Testis (tissue), 3 donors: Measurements from ENCODE around the gene RHBDF1. TPM values are rescaled to one million over a fixed set of nuclear protein-coding genes. Genes with fewer than 3 reads are reported as not detected.

Experiments
- DNase-seq: peaks from one replicate; pipeline ENCODE4 v3.0.0-alpha.2; 2019
- H3K27ac ChIP-seq, 2 donors: fragments of 200-600 bp; sonication (generic); one replicate each; pipeline ENCODE4 v1.5.1; 2019
- H3K27me3 ChIP-seq: fragments of 200-600 bp; sonication (generic); one replicate; pipeline ENCODE4 v1.5.1; 2019
- H3K36me3 ChIP-seq: fragments of 200-600 bp; sonication (generic); one replicate; pipeline ENCODE4 v1.5.1; 2017; ENCODE audit warnings: low read depth; ENCODE audit errors: missing control alignments
- H3K4me1 ChIP-seq: fragments of 200-600 bp; sonication (generic); one replicate; pipeline ENCODE4 v1.5.1; 2019
- H3K4me3 ChIP-seq, 2 donors: fragments of 200-600 bp; sonication (generic); one replicate each; pipeline ENCODE4 v1.5.1; 2017 to 2019
- H3K9me3 ChIP-seq: fragments of 200-600 bp; sonication (generic); one replicate; pipeline ENCODE4 v1.5.1; 2017
- POLR2A ChIP-seq: fragments of 450-650 bp; IDR thresholded peaks from one replicate; pipeline ENCODE4 v1.6.1; 2017; ENCODE audit warnings: antibody characterized with exemption, mild to moderate bottlenecking, moderate library complexity
- WGBS, 2 donors: methylation state at CpG; one replicate each; pipeline ENCODE4 v1.1.5; 2018; 5-methylcytosine and 5-hydroxymethylcytosine counted together
- intact Hi-C: fragments of 100-400 bp; cut with DNase I; formaldehyde crosslinking; loops from one replicate; pipeline ENCODE4 v1.15.1; 2023; ENCODE audit warnings: low total_unique reads
- polyA plus RNA-seq: library from polyadenylated mRNA; stranded (reverse); fragments of 350-450 nt; fragmentation: Illumina TruSeq; extraction: RNeasy Lipid Tissue Mini Kit (QIAGEN cat#74804); gene quantifications from one replicate; pipeline ENCODE4 v1.2.3, GENCODE V29; 2014; ENCODE audit warnings: low read depth, low replicate concordance; ENCODE audit not compliant: insufficient read depth
- total RNA-seq, 2 donors: library from RNA; depleted of rRNA; stranded (reverse); fragments of >200 nt; gene quantifications; one replicate each; pipeline ENCODE4 v1.2.3, GENCODE V29; 2016
- TF ChIP-seq, protein P1 (sequence below), 3 experiments: fragments of 450-650 bp in 2 of 3; fragments of 200-600 bp in 1 of 3; sonication (generic) in 1 of 3; IDR thresholded peaks; one replicate each; pipeline ENCODE4 v1.5.1; 2016 to 2019; ENCODE audit warnings: antibody characterized with exemption in 3 of 3, mild to moderate bottlenecking in 2 of 3, moderate library complexity in 1 of 3

The RHBDF1 gene
- total and polyA plus RNA-seq, 3 donors from 2014 or later = 15.9 to 22.5 (median 18.3) TPM

DNA sequence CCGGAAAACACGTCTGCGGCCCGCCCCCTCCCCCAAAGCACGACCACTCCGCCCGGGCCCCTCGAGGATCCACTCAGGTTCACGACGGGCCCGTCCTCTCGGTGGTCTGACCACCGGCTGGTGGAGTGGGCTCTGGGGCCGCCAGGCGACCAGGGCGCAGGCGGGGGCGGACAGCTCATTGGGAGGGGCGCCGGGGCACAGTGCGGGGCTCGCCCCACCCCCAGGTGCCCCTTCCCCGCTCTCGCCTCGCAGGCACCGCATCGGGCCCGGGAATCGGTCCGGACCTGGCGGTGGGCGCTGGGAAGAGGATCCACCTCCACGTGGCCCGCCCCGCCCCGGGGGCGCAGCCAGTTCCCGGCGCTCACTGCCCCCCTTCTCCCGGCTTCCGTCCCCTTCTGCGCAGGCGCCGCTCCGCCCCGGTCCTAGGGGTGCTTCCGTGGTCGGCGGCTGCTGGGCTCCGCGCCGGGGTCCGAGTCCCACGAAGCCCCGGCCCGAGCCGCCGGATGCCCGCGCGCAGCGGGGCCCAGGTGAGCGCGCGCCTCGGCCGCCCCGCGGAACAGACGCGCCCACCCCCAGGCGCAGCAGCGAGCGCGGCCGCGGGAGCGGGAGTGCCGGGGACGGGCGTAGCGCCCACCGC is 5.5 kb upstream of the RHBDF1 start, which contains the start of gene MPG:
TSS of gene MPG (plus strand) at position 419 of the 637 bp plus-strand sequence. CDS start at position 504, 85 bp downstream.
- peak; percentile 83 for DNase-seq
- peaks cover 29% of the 10 kb centered on the region for H3K4me1 ChIP-seq
- intact Hi-C loops = no loop called here

DNA sequence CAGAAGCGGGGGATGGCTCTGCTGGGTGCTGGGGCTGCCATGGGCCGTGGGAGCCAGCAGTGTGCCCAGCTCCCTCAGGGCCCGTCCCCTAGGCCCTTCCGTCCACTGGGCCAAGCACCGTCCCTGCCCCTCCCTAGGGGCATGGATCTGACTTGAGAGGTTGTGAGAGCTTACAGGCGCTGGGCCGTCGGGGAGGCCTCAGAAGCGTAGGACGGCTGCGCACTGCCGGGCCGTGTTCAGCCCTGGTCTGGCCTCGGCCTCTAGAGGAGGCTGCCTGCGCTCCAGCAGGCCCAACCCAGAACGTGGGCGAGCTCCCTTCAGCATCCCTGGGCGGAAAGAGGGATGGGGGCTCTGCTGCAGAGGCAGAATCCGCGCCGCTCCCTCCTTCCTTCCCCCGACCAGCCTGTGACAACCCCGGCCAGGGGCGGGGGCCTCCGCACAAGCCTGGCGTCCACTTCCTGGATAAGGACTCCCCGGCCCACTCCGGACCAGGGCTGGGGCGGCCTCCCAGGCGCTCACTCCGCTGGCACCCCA is 4.9 kb upstream of the RHBDF1 start:
- Histone ChIP-seq H3K4me1 (peaks cover 29% of the 10 kb centered on the region), H3K36me3 (no peaks in the 10 kb centered on the region), H3K27ac (peak overlapping the region; percentile 80 to 89), H3K4me3 (peak overlapping the region; percentile 80 to 86), H3K9me3 (no peaks in the 10 kb centered on the region), H3K27me3 (no peaks in the 10 kb centered on the region)
- peak; percentile 51 for DNase-seq
- WGBS, 2 donors = 11 to 30% methylated on average over 5 to 13 of the region's 31 CpGs
- intact Hi-C loops = no loop called here
- no peak for TF ChIP-seq POLR2A
- TF ChIP-seq, protein P1, sequence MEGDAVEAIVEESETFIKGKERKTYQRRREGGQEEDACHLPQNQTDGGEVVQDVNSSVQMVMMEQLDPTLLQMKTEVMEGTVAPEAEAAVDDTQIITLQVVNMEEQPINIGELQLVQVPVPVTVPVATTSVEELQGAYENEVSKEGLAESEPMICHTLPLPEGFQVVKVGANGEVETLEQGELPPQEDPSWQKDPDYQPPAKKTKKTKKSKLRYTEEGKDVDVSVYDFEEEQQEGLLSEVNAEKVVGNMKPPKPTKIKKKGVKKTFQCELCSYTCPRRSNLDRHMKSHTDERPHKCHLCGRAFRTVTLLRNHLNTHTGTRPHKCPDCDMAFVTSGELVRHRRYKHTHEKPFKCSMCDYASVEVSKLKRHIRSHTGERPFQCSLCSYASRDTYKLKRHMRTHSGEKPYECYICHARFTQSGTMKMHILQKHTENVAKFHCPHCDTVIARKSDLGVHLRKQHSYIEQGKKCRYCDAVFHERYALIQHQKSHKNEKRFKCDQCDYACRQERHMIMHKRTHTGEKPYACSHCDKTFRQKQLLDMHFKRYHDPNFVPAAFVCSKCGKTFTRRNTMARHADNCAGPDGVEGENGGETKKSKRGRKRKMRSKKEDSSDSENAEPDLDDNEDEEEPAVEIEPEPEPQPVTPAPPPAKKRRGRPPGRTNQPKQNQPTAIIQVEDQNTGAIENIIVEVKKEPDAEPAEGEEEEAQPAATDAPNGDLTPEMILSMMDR (IDR thresholded peaks at IDR 0.05) = no peak

More for the DNA sequence above, 5.5 kb upstream of the RHBDF1 start, which contains the start of gene MPG:
- no peak for TF ChIP-seq POLR2A
- TF ChIP-seq, protein P1 (IDR thresholded peaks at IDR 0.05) = no peak
- peak within 1 kb of the TSS; percentile 80 to 89 for H3K27ac ChIP-seq
- WGBS, 2 donors = 0% methylated on average over 19 to 31 of the region's 83 CpGs
- no peaks in the 10 kb centered on the region for H3K36me3 ChIP-seq
- peak within 1 kb of the TSS; percentile 80 to 86 for H3K4me3 ChIP-seq
- H3K27me3 ChIP-seq = no peaks in the 10 kb centered on the region
- H3K9me3 ChIP-seq = no peaks in the 10 kb centered on the region

DNA sequence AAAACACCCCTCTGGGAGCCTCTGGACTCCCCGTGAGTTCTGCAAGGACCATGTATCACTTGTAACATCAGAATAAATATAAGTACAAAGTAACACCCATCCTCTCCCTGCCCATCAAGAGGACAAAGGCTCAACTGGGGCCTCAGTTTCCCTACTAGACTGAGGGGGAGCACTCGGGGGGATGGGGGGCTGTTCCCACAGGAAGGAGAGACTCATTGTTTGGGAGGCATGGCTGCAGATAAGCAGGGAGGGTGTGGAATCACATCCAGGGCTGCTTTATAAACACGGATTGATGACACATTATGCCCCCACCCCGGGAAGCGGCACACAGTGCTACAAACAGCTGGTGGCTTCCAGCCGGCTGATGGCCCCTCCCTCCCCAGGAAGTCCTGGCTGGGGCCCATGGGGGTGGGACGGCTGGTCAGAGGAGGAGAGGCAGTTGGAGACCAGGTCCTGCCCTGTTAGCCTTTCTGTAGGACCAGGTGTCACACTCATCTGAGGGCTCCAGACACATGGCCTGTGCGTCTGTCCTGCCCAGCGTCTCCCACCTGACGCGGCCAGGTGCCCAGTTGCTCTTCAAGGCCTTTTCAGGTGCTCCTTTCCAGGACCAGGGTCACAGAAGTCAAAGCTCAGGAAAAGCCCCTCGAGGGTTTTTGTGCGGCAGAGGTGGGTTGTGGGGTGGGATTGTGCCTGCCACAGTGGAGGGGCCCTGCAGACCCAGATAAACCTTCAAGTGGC is 4.3 kb upstream of the RHBDF1 start:
- no peak for TF ChIP-seq POLR2A
- TF ChIP-seq, protein P1 (IDR thresholded peaks at IDR 0.05) = no peak
- DNase-seq = peak; percentile 60

DNA sequence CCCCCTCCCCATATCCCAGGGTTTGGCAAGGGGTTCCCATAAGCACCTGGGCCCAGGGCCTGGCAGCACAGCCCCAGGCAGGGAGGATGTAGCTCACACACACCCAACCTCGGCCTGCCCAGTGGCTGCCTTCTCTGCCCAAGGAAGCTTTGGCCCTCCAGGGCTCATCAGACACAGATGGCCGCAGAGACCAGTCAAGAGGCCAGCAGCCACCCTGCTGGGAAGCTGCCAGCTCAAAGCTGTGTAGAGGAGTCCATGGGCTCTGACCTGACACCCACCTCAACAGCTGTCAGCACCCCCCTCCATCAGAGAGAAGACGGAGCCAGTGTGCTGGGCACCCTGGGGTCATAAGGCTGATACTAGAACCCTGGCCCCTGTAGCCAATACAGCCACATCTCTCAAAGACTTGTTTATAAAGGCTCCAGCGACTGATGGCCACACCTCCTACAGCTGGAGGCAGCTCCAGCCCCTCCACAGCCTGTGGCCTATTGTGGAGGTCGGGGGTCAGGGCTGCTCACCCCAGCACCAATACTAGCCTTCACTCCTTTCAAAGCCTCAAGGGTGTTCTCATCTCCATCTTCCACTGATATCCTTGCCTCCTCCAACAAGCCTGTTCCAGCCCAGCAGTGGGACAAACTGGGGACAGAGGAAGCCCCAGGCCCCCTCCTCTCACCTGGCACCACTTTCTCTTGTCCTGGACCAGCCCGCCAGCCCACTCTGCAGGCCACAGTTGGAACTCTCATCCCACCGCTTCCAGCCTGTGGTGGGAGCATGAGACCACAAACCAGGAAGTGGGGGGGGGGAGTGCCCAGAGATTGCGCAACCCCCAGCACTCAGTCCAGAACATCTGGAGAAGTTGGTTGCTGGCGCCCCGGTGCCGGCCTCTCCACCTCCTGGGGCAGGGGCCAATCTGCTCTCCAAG is 3.4 kb upstream of the RHBDF1 start:
- Histone ChIP-seq H3K27ac (peak overlapping the region; percentile 80 to 89), H3K4me3 (no peak overlapping the region), H3K36me3 (no peaks in the 10 kb centered on the region), H3K4me1 (peaks cover 29% of the 10 kb centered on the region), H3K27me3 (no peaks in the 10 kb centered on the region), H3K9me3 (no peaks in the 10 kb centered on the region)
- no peak for TF ChIP-seq POLR2A
- TF ChIP-seq, protein P1 (IDR thresholded peaks at IDR 0.05) = no peak
- intact Hi-C loops = no loop called here
- WGBS, 2 donors = 56 to 59% methylated on average over 8 to 11 of the region's 11 CpGs
- DNase-seq = peak; percentile 64

More for the DNA sequence above, 4.3 kb upstream of the RHBDF1 start:
- H3K9me3 ChIP-seq = no peaks in the 10 kb centered on the region
- H3K36me3 ChIP-seq = no peaks in the 10 kb centered on the region
- H3K27me3 ChIP-seq = no peaks in the 10 kb centered on the region
- H3K27ac ChIP-seq = peak overlapping the region; percentile 80 to 89
- H3K4me1 ChIP-seq = peaks cover 29% of the 10 kb centered on the region
- intact Hi-C loops = no loop called here
- 23 to 38% methylated on average over 6 to 13 of the region's 13 CpGs for WGBS, 2 donors
- peak overlapping the region in 1 of 2 donors; percentile 80 for H3K4me3 ChIP-seq
